NOMO-1 treated with dmso at 0.1 percent for 144 hours (cell line): ENCODE results near the gene ABT1.
"Not testable (repeated sequence)": the region's sequence is repeated elsewhere in the genome, so short reads cannot be mapped to it uniquely, and the experiment has no call there.

Experiments used
- DNase-seq: peaks from one replicate; lab custom pipeline; 2025; ENCODE audit not compliant: unreplicated experiment; lab: John Stamatoyannopoulos, UW

ABT1 gene

DNA sequence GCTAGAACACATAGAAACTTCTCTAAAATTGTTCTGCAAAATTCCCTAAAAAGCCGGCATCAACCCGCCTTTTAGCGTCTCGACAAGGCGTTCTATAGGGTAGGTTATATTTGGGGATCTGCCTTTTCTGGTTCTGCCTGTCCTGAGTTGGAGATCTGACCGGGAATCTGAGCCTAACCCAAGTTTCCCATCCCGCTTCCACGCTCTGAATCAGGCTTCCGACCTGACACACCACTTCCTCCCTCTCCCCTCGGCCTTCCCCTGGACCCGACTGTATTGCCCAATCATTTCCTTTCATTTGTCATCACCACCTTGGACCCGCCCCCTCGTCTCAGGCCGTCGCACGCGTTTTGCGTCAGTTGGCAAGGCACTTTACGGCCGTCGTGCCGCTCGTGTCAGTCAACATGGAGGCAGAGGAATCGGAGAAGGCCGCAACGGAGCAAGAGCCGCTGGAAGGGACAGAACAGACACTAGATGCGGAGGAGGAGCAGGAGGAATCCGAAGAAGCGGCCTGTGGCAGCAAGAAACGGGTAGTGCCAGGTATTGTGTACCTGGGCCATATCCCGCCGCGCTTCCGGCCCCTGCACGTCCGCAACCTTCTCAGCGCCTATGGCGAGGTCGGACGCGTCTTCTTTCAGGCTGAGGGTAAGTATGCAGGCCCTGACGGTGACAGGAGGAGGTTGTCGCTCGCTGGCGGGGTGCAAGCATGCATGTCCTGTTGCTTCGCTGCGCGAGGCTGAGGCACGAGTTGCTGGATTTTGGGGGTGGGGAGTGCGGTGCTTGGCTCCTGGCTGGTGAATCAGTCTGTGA, at the start of gene ABT1:
Gene ABT1 (plus strand): TSS at position 375 of the 810 bp plus-strand sequence. CDS start 30 bp downstream, at position 405.
- peak; percentile 92 for DNase-seq

GRCh38 chr6:26547363-26547762, 49.4 kb upstream of the ABT1 start:
- not testable (repeated sequence) for DNase-seq

DNA sequence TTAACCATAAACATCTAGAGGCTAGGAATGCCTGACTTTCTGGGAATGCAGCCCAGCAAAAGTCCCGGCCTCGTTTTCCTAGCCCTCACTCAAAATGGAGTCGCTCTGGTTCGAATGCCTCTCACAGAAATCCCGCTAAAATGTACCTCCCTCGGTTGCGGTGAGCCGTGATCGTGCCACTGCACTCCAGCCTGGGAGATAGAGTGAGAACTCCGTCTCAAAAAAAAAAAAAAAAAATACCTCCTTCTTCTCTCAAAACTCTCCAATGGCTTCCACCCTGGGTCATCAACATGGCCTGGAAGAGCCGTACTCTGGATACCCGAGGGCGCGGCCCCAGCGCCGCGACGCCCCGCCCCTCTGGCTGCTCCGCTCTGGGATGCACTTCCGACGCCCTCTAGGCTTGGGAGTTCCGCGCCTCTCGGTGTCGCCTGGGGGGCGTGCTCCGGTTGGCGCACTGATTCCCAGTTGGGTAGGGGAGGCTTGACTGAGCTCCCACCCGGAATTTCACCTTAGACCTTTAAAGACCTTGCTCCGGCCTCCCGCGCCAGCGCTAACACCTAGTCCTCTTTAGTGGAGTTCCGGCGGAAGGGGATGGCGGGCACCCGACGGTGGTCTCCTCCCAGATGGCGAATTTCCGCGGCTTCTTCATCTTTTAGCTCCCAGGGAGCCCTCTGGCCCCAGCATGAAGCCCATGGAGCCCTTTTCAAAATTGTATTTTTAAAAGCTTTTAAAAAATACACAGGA, 46.3 kb upstream of the ABT1 start:
- peak; percentile 44 for DNase-seq

DNA sequence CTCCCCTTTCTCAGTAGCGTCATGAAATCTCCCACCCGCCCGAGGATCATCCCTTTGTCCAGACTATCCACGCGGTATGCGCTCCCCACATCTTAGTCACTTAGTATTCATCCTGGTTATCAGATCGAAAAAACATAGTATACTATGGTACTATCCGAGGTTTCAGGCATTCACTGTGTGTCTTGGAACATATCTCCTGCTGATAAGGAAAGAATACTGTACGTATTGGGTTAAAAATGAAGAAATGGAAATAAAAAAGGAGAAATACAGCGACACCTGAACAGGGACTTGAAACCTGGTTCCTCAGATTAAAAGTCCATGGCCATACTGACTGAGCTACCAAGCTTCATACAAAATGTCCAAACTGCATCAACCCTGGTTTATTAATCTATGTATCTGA, 44.5 kb upstream of the ABT1 start:
- no peak for DNase-seq

GRCh38 chr6:26552640-26553188, 44.0 kb upstream of the ABT1 start:
- no peak for DNase-seq

- DNase-seq: peak; percentile 61
Measured at GRCh38 chr6:26553264-26553634, 43.5 kb upstream of the ABT1 start.

DNA sequence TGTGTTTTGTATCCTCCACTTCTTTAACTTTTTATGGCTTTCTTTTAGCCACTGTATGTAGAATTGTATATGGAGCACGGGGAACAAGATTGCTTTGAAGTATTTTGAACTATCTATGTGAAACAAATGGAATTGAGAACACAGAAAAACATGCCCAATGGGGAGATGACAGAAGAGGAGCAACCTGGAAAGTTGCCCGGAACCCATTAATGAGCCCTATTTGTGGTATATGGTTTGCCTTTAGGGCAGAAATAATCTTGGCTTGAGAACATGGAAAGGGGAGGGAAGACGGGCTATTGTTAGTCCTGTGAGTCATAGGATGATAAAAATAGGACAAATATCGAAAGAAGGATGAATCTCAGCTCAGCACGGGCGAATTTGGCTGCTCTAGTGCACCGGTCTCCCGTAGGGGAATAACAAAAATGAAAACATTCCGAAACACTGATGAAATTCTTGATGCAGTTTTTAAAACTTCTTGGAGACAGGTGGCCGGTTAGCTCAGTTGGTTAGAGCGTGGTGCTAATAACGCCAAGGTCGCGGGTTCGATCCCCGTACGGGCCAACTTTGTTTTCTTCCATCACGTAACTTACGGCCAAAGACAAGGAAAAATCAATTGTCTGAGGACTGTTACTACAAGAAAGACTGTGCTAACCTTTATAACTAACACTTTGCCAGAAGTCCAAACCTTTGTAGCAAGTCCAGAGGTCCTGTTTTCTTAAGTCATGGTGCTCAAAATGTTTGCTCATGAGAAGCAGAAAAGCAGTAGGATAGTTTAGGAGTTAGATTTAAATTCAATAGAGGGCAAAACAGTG, 42.9 kb upstream of the ABT1 start:
- DNase-seq: peak; percentile 73

DNA sequence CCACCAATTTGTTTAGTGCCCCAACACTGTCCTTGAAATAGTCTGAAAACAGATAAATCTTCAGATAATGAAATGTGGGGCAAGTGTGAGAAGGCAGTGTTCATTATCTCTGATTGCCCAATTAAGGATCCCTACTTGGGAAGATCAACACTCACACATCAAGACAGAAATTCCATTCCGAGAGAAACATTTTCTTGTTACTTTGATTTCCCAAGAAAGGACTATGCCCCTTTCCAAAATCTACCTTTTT, 42.4 kb upstream of the ABT1 start:
- DNase-seq: no peak

DNA sequence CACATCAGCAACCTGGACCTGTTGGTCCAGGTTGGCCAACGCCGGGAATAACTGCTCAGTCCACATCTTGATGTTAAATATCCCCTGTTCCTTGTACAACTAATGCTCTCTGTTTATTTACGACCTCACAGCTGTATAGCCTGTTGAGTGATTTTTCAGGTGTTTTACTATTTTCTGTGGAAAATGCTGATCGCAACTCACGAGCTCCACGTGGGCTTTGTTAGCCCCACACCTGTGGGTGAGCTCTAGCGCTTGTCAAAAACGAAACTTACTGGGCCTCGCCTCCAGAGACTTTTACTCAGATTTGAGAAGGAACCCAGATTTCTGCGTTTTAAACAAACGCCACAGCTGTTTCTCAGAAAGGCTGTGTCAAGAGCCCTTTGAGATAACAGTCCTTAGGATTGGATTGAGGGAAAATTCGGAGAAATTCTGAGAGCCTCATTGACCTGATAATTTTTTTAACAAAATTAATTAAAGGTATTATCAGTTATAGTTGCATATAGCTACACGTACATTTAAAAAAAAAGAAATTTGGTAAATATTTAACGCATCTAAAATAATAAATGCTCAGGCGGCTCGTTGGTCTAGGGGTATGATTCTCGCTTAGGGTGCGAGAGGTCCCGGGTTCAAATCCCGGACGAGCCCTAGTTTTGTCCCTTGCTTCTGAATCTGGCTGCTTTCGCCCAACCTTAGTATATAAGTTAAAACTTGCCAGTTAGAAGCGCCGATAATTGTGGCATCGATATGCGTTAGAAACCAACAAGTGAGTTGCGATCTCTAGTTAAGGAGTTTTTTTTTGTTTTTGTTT, 41.9 kb upstream of the ABT1 start:
- DNase-seq: no peak

DNA sequence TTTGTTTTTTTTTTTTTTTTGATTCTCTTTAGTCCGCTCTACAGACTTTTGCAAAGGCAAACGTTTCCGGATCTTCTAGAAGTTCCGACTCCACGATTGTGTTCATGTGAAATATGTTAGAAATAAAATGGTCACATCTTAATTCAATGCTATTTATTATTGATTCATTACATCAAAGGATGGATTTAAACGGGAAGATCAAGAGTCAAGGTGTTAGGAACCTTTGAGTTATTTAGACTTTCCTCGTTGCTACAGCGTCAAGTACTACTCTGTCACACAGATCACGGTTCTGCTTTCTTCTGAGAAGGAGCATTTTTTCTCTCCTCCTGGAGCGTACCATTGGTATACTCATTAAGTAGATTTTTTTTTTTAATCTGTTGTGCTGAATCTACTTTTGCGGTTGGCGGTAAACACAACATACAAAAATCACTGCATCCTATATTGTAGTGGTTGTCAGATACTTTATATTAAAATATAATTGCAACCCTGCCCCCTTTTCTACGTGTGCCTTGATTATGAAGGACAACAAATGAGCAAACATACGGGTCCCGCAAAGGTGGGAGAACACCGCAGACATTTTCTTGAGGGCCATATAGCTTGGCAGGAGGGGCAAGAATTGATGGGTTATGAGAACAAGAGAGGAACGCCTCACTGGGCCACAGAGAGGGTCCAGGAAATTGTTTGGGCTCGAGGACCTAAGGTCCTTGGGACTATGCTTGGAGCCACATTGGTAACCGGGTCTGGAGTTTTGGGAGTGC, 41.1 kb upstream of the ABT1 start:
- DNase-seq: no peak

DNA sequence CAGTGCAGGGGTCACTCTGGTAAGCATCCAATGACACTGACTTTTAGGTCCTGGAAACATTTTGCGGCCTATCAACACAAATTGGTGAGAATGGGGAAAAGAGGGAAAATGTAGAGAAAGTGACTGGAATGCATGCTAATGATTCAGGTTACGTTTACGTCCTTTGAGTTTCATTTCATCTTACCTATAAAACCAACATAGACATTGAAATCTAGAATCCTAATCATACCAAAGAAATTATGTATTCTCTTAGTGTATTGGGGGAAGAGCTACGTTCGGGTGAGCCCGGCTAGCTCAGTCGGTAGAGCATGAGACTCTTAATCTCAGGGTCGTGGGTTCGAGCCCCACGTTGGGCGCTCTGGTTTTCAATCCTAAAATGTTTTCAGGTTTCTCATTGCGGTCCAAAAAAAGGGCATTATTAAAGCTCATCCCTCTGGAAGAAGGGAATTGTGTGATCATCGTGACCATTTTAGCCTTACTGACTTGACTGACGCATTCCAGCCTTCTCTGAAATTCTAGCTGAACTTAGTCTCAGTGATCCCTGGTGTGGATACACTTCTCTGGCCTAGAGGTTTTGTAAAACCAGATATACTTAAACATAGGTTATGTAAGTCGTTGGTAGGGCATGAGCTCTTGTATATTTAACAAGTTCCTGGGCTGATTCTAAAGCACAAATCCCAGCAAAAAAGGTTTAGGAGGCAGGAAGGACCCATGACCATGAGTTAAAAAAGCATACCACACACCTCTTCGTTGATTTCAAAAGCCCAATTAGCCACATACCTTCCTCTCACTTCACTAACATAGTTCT, 40.3 kb upstream of the ABT1 start:
- DNase-seq: no peak

- DNase-seq: no peak
Measured at GRCh38 chr6:26561533-26562466, 35.0 kb upstream of the ABT1 start.

DNA sequence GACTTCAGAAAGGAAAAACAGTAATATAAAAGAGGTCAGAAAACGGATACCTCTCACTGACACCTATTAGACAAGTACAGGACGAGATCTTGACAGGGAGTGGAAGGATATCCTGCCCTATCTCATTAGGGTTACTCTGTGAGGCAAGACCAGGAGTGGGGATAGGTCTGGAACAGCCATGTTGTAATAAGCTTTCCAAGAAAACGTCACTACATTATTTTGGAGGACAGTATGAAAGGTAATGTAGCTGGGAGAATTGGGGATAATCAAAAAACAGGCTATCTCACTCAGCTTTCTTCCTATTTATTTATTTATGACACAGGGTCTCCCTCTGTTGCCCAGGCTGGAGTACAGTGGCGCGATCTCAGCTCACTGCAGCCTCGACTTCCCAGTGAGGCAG, 33.3 kb upstream of the ABT1 start:
- no peak for DNase-seq

DNA sequence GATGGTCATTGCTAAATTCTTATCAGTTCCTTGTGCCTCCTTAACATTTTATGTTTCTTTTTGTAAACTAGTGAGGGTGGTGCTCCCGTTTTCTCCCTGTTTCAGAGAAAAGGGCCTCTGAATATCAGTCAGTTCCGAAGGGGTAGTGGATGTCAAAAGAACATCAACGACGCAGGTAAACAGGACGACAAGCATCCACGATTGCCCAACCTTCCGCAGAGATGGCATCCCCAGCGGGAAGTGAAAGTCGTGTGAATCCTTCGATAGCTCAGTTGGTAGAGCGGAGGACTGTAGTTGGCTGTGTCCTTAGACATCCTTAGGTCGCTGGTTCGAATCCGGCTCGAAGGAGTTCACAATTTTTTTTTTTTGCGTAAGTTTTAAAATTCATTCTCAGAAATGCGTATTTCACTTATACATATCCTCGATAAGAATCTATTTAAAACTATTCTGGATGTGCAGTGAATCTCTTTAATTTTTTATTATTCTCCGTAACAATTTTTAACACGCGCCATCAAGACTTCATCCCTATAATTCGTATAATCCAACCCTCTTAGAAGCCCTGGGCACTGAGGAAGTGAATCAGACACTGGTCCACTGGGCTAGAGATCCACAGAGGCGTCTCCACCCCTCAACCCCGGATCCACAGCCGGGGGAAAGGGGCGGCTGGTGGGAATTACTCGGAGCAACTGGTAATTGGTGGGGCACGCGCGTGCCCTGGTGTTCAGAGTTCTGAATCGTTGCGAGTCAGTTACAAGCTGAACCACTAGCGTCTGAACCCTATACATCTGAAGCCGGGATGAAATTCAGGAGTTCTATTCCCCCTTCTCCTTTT, 27.9 kb upstream of the ABT1 start:
- DNase-seq: peak; percentile 90

GRCh38 chr6:26569433-26569764, 27.4 kb upstream of the ABT1 start:
- no peak for DNase-seq

GRCh38 chr6:26570027-26570809, 26.5 kb upstream of the ABT1 start:
- DNase-seq: no peak
